HG02759 (cell line): ENCODE results near the gene SMC5.
A peak's percentile ranks its signal among the peaks of the same experiment; 100 is the strongest.
"Not testable (repeated sequence)": the region's sequence is repeated elsewhere in the genome, so short reads cannot be mapped to it uniquely, and the experiment has no call there.

Source experiments
- ATAC-seq: cut with Tn5 transposase; IDR thresholded peaks from one replicate; pipeline ENCODE4 v1.9.1; 2021; ENCODE audit warnings: mild to moderate bottlenecking, moderate library complexity; ENCODE audit not compliant: unreplicated experiment

SMC5 gene

GRCh38 chr9:70355801-70356200 lies 97.0 kb downstream of the SMC5 start:
- ATAC-seq, result no peak

- no peak for ATAC-seq
These were observed 104.2 kb downstream of the SMC5 start for GRCh38 chr9:70362952-70363351.

- no peak for ATAC-seq
These were observed 105.0 kb downstream of the SMC5 start for GRCh38 chr9:70363760-70364159.

GRCh38 chr9:70367305-70367930 lies 108.6 kb downstream of the SMC5 start:
- ATAC-seq, result no peak

- ATAC-seq, result no peak
These were observed 116.3 kb downstream of the SMC5 start for GRCh38 chr9:70374962-70375618.

- no peak for ATAC-seq
These were observed 123.4 kb downstream of the SMC5 start for GRCh38 chr9:70382046-70382708.

- no peak for ATAC-seq
These were observed 124.2 kb downstream of the SMC5 start for GRCh38 chr9:70382709-70383605.

GRCh38 chr9:70385426-70385825 lies 126.6 kb downstream of the SMC5 start:
- ATAC-seq, result no peak

GRCh38 chr9:70387663-70388062 lies 128.9 kb downstream of the SMC5 start:
- no peak for ATAC-seq

- no peak for ATAC-seq
These were observed 130.4 kb downstream of the SMC5 start for GRCh38 chr9:70389188-70389587.

- ATAC-seq, result no peak
These were observed 131.0 kb downstream of the SMC5 start for GRCh38 chr9:70389621-70390266.

GRCh38 chr9:70390933-70391341 lies 132.2 kb downstream of the SMC5 start:
- no peak for ATAC-seq

GRCh38 chr9:70392189-70392588 lies 133.4 kb downstream of the SMC5 start:
- no peak for ATAC-seq

- no peak for ATAC-seq
These were observed 134.1 kb downstream of the SMC5 start for GRCh38 chr9:70392850-70393249.

- ATAC-seq, result no peak
These were observed 136.9 kb downstream of the SMC5 start for GRCh38 chr9:70395652-70396051.

- ATAC-seq, result peak; percentile 97
These were observed 139.4 kb downstream of the SMC5 start for GRCh38 chr9:70398145-70398556.

- no peak for ATAC-seq
These were observed 140.4 kb downstream of the SMC5 start for GRCh38 chr9:70399141-70399540.

- ATAC-seq, result no peak
These were observed 141.5 kb downstream of the SMC5 start for GRCh38 chr9:70400107-70400892.

GRCh38 chr9:70401241-70401640 lies 142.5 kb downstream of the SMC5 start:
- not testable (repeated sequence) for ATAC-seq

- no peak for ATAC-seq
These were observed 143.4 kb downstream of the SMC5 start for GRCh38 chr9:70402213-70402612.
